A673 (cell line): ENCODE measurements around the gene CACNA1A.

Experiments
- EZH2 ChIP-seq: fragments of 200-600 bp; sonication (generic); IDR thresholded peaks from 2 replicates; pipeline ENCODE4 v1.6.1; 2017; ENCODE audit warnings: borderline replicate concordance, low read depth, mild to moderate bottlenecking, mixed read lengths, antibody characterized with exemption, low read length; ENCODE audit not compliant: poor library complexity, severe bottlenecking
- TF ChIP-seq, protein P1 (sequence below): fragments of 300-800, 200-600 bp; sonication (generic); conservative IDR thresholded peaks from 2 replicates; pipeline ENCODE4 v1.5.1; 2017; ENCODE audit warnings: low read depth, mild to moderate bottlenecking, antibody characterized with exemption, low read length, moderate library complexity, mixed read lengths

DNA sequence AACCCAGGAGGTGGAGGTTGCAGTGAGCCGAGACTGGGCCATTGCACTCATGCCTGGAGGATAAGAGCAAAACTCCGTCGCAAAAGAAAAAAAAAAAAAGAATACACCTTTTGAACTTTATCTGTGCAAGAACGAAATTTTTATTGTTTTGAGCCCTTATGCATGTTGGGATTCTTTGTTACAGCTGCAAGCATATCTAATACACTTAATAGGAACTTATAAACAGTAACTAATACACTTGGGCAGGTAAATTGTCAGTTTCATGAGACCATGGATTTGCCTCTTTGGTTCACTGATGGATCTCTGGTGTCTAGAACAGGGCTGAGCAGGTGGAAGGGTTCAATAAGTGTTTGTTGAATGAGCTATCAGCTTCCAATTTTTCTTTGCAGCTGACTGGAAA, 108.1 kb downstream of the CACNA1A start:
- TF ChIP-seq, protein P1, sequence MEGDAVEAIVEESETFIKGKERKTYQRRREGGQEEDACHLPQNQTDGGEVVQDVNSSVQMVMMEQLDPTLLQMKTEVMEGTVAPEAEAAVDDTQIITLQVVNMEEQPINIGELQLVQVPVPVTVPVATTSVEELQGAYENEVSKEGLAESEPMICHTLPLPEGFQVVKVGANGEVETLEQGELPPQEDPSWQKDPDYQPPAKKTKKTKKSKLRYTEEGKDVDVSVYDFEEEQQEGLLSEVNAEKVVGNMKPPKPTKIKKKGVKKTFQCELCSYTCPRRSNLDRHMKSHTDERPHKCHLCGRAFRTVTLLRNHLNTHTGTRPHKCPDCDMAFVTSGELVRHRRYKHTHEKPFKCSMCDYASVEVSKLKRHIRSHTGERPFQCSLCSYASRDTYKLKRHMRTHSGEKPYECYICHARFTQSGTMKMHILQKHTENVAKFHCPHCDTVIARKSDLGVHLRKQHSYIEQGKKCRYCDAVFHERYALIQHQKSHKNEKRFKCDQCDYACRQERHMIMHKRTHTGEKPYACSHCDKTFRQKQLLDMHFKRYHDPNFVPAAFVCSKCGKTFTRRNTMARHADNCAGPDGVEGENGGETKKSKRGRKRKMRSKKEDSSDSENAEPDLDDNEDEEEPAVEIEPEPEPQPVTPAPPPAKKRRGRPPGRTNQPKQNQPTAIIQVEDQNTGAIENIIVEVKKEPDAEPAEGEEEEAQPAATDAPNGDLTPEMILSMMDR = no peak
- TF ChIP-seq EZH2 = no peak
